Smooth muscle cell of trachea (primary cell): Measurements from ENCODE around the gene SIRT6. TPM values are rescaled to one million over a fixed set of nuclear protein-coding genes. Genes with fewer than 3 reads are reported as not detected.

Source experiments
- total RNA-seq: library from RNA; depleted of rRNA; stranded (reverse); fragments of >200 nt; gene quantifications from 2 replicates; pipeline ENCODE4 v1.2.1, GENCODE V29; 2014

Gene SIRT6
- 18.5 and 23.3 TPM in 2 replicates for total RNA-seq

DNA sequence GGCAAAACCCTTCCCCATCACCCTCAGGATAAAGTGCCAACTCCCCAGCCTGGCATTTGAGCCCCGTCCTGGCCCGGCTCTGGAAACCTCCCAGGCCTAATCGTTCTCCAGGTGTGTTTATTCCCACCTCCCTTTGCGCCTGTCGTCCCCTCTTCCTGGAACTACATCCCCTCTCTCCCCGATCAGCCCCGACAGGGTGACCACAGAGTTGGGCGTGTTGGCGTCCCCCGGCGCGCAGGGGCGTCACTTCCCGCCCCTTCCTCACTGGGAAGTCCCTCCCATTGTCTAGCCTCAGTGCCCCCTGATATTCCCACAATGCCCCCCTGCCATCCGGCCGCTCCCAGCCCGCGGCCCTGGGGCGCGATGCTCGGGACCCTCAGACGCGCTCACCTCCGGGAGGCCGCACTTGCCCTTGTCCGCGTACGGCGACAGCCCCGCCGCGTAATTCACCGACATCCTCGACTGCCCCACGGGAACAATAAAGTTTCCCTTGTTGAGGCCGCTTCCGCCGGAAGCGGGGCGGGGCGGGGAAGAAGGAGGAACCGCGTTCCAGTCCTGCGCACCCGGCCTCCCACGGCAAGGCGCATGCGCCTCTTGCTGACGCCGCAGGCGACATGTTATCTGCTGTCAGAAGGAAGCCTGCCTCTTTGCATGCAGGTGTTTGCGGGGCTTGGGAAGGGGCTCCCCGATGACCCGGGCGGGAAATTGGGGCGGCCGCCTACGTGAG is at the start of gene SIRT6, which contains the start of gene ANKRD24:
Gene SIRT6, minus strand, starts transcription at position 480 of the 727 bp plus-strand sequence. Its CDS starts 24 bp downstream, at position 456.
Gene ANKRD24, plus strand, starts transcription at position 606 of the 727 bp plus-strand sequence. CDS start 3,737 bp downstream, outside the sequence.

DNA sequence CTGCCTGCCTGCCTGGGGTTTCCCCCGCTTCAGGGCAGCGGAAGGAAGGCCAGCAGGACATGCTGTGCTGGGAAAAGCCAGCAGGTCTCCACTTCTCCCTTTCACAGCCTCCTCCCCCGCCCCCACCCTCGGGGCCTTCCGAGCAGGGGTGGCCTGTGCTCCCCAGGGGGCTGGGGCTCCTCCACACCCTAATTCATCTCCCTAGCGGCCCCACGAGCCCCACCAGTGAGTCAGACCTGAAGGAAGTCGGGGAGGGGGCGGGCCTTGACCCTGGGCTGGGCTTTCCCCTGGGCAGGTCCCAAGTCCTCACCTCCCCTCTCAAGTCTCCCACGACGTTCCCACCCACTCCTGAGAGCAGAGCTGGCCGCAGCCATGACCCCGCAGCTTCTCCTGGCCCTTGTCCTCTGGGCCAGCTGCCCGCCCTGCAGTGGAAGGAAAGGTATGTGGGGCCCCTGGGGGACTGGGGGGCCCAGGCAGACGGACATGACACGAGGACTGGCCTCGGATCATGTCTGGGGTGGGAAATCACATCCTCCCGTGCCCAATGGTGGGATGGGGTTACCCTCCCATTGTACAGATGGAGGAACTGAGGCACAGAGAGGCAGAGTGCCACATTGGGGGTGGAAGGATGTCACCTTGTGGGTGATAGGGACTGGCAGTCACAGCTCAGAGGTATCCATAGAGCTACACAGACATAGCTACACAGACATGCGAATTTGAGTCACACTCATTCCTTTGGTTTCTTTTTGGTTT is 47.0 kb upstream of the SIRT6 start, which contains the start of gene EBI3:
Gene EBI3, plus strand, starts transcription at position 345 of the 753 bp plus-strand sequence. Its CDS starts 28 bp downstream, at position 373.

Other genes with a start within 250 kb of the SIRT6 start
- not detected in 2 replicates for gene NMRK2, start 249.5 kb downstream of the SIRT6 start, total RNA-seq
- 103 and 139 TPM in 2 replicates for gene DAPK3, start 211.5 kb downstream of the SIRT6 start, total RNA-seq
- gene EEF2, start 197.1 kb downstream of the SIRT6 start, total RNA-seq, result 2,700 and 4,831 TPM in 2 replicates
- 14.8 and 33.6 TPM in 2 replicates for gene PIAS4, start 174.8 kb downstream of the SIRT6 start, total RNA-seq
- gene ZBTB7A, start 115.7 kb downstream of the SIRT6 start, total RNA-seq, result 32.9 and 49.3 TPM in 2 replicates
- 152 and 278 TPM in 2 replicates for gene MAP2K2, start 58.4 kb downstream of the SIRT6 start, total RNA-seq
- gene CREB3L3, start 28.9 kb downstream of the SIRT6 start, total RNA-seq, result not detected in 2 replicates
- gene ANKRD24, start 126 bp upstream of the SIRT6 start, total RNA-seq, result 1.0 and 5.0 TPM in 2 replicates
- 0.83 TPM in 1 of 2 replicates, not detected in the other for gene EBI3, start 47.0 kb upstream of the SIRT6 start, total RNA-seq
- gene YJU2, start 64.5 kb upstream of the SIRT6 start, total RNA-seq, result 12.1 and 20.2 TPM in 2 replicates
- gene SHD, start 96.7 kb upstream of the SIRT6 start, total RNA-seq, result not detected in 2 replicates
- not detected in 2 replicates for gene TMIGD2, start 119.8 kb upstream of the SIRT6 start, total RNA-seq
- gene FSD1, start 122.0 kb upstream of the SIRT6 start, total RNA-seq, result 12.9 and 19.2 TPM in 2 replicates
- 5.1 and 5.5 TPM in 2 replicates for gene STAP2, start 156.3 kb upstream of the SIRT6 start, total RNA-seq
- gene MPND, start 161.0 kb upstream of the SIRT6 start, total RNA-seq, result 4.5 and 7.6 TPM in 2 replicates
- gene SH3GL1, start 218.0 kb upstream of the SIRT6 start, total RNA-seq, result 50.9 and 51.3 TPM in 2 replicates
- gene CHAF1A, start 220.1 kb upstream of the SIRT6 start, total RNA-seq, result 7.9 and 10.9 TPM in 2 replicates